NT2/D1 (cell line): ENCODE results near the gene PHYHIPL.

Source experiments
- SUZ12 ChIP-seq: IDR thresholded peaks from 2 replicates; pipeline ENCODE4 v1.6.1; 2011; ENCODE audit not compliant: insufficient read length, insufficient read depth; ENCODE audit errors: extremely low read depth
- ZNF274 ChIP-seq: IDR thresholded peaks from 2 replicates; pipeline ENCODE4 v1.6.1; 2011; ENCODE audit warnings: mild to moderate bottlenecking, low read depth, low read length

- TF ChIP-seq SUZ12 (no peak), ZNF274 (no peak)
Measured at GRCh38 chr10:59229441-59229840, 53.0 kb downstream of the PHYHIPL start.
